GM23338 (cell line): Measurements from ENCODE around the gene VEGFA. TPM values are rescaled to one million over a fixed set of nuclear protein-coding genes. Genes with fewer than 3 reads are reported as not detected.

Source experiments
- ATAC-seq: fragments of 200-7000 bp; cut with Tn5 transposase; 3 replicates; pipeline ENCODE4 v1.9.1; 2020
- DNase-seq: peaks from one replicate; pipeline ENCODE4 v3.0.0-alpha.2; 2015; ENCODE audit warnings: low spot score
- H2AFZ ChIP-seq: fragments of 200-600 bp; sonication (generic); 2 replicates; pipeline ENCODE4 v1.8.0; 2016; ENCODE audit warnings: antibody characterized with exemption, mild to moderate bottlenecking, moderate library complexity
- H3F3A ChIP-seq: fragments of 200-600 bp; sonication (generic); replicated peaks from 2 replicates; pipeline ENCODE4 v1.8.0; 2017; ENCODE audit warnings: antibody characterized with exemption, mixed run types, low read depth
- H3K27ac ChIP-seq: fragments of 200-600 bp; sonication (generic); 2 replicates; pipeline ENCODE4 v1.6.1; 2016; ENCODE audit warnings: low read depth
- H3K27me3 ChIP-seq: fragments of 200-600 bp; sonication (generic); 2 replicates; pipeline ENCODE4 v1.8.0; 2016; ENCODE audit warnings: mild to moderate bottlenecking, mixed run types, moderate library complexity; ENCODE audit not compliant: insufficient read depth
- H3K36me3 ChIP-seq: fragments of 200-600 bp; sonication (generic); 2 replicates; pipeline ENCODE4 v1.8.0; 2016; ENCODE audit warnings: mild to moderate bottlenecking; ENCODE audit not compliant: insufficient read depth
- H3K4me1 ChIP-seq: fragments of 200-600 bp; sonication (generic); 2 replicates; pipeline ENCODE4 v1.8.0; 2016; ENCODE audit warnings: mild to moderate bottlenecking, moderate library complexity; ENCODE audit not compliant: insufficient read depth
- H3K4me2 ChIP-seq: fragments of 200-600 bp; sonication (generic); 2 replicates; pipeline ENCODE4 v1.7.1; 2017; ENCODE audit warnings: mixed run types
- H3K4me3 ChIP-seq: fragments of 200-600 bp; sonication (generic); 2 replicates; pipeline ENCODE4 v1.6.1; 2016; ENCODE audit warnings: mixed run types
- H3K79me2 ChIP-seq: fragments of 200-600 bp; sonication (generic); replicated peaks from 2 replicates; pipeline ENCODE4 v1.8.0; 2017; ENCODE audit warnings: mild to moderate bottlenecking; ENCODE audit not compliant: insufficient read depth
- H3K9me2 ChIP-seq: fragments of 200-600 bp; sonication (generic); 2 replicates; pipeline ENCODE4 v1.8.0; 2017; ENCODE audit not compliant: insufficient read depth
- H4K20me1 ChIP-seq: fragments of 200-600 bp; sonication (generic); replicated peaks from 2 replicates; pipeline ENCODE4 v1.8.0; 2017; ENCODE audit warnings: mild to moderate bottlenecking; ENCODE audit not compliant: insufficient read depth
- H3K27ac Mint-ChIP-seq: 2 replicates; pipeline ENCODE4 v1.8.0; 2020; ENCODE audit warnings: inconsistent platforms, mild to moderate bottlenecking, moderate library complexity, mixed read lengths
- H3K27me3 Mint-ChIP-seq: 3 replicates; pipeline ENCODE4 v1.8.0; 2022; ENCODE audit warnings: low read depth, mild to moderate bottlenecking, moderate library complexity, mixed read lengths, inconsistent platforms; ENCODE audit not compliant: insufficient read depth, poor library complexity
- H3K36me3 Mint-ChIP-seq: 3 replicates; pipeline ENCODE4 v1.8.0; 2021; ENCODE audit warnings: low read depth, mild to moderate bottlenecking, inconsistent platforms, moderate library complexity, mixed read lengths
- H3K4me1 Mint-ChIP-seq: 3 replicates; pipeline ENCODE4 v1.8.0; 2020; ENCODE audit warnings: mild to moderate bottlenecking, inconsistent platforms, mixed read lengths
- H3K4me3 Mint-ChIP-seq: 3 replicates; pipeline ENCODE4 v1.8.0; 2021; ENCODE audit warnings: moderate library complexity, mild to moderate bottlenecking, inconsistent platforms, mixed read lengths
- H3K9me3 Mint-ChIP-seq: 3 replicates; pipeline ENCODE4 v1.8.0; 2020; ENCODE audit warnings: moderate library complexity, mild to moderate bottlenecking, inconsistent platforms, mixed read lengths
- CREB1 ChIP-seq: fragments of 250-450 bp; sonication (Bioruptor Pico); IDR thresholded peaks from 2 replicates; pipeline ENCODE4 v1.5.0; 2020; ENCODE audit warnings: low read depth, mild to moderate bottlenecking, moderate library complexity
- EZH2 ChIP-seq: fragments of 200-600 bp; sonication (generic); IDR thresholded peaks from one replicate; pipeline ENCODE4 v1.8.0; 2017; ENCODE audit warnings: antibody characterized with exemption, mild to moderate bottlenecking, low read depth; ENCODE audit not compliant: unreplicated experiment
- EZH2phosphoT487 ChIP-seq: fragments of 200-600 bp; sonication (generic); IDR thresholded peaks from one replicate; pipeline ENCODE4 v1.8.1; 2018; ENCODE audit warnings: antibody characterized with exemption; ENCODE audit not compliant: unreplicated experiment
- JUNB ChIP-seq: IDR thresholded peaks from one replicate; pipeline ENCODE4 v1.6.1; 2016; ENCODE audit warnings: antibody characterized with exemption; ENCODE audit not compliant: unreplicated experiment
- NANOG ChIP-seq: IDR thresholded peaks from 2 replicates; pipeline ENCODE4 v1.6.1; 2016; ENCODE audit warnings: antibody characterized with exemption, borderline replicate concordance
- POLR2AphosphoS5 ChIP-seq: IDR thresholded peaks from 2 replicates; pipeline ENCODE4 v1.6.1; 2016; ENCODE audit warnings: antibody characterized with exemption, low read depth
- STAT1 ChIP-seq: IDR thresholded peaks from one replicate; pipeline ENCODE4 v1.6.1; 2016; ENCODE audit warnings: antibody characterized with exemption; ENCODE audit not compliant: unreplicated experiment
- ZNF114 ChIP-seq: fragments of 250-450 bp; sonication (Bioruptor Pico); IDR thresholded peaks from 2 replicates; pipeline ENCODE4 v1.5.0; 2020; ENCODE audit warnings: mild to moderate bottlenecking, moderate library complexity
- ZNF331 ChIP-seq: fragments of 250-450 bp; sonication (Bioruptor Pico); IDR thresholded peaks from 2 replicates; pipeline ENCODE4 v1.5.0; 2020; ENCODE audit warnings: low read depth, mild to moderate bottlenecking, moderate library complexity
- ZNF462 ChIP-seq: fragments of 250-450 bp; sonication (Bioruptor Pico); IDR thresholded peaks from 2 replicates; pipeline ENCODE4 v1.5.0; 2020; ENCODE audit warnings: mild to moderate bottlenecking, moderate library complexity
- polyA plus RNA-seq: library from polyadenylated mRNA; unstranded; fragments of >200 nt; fragmentation: Nextera tagmentation; extraction: Ambion mirVana; gene quantifications from 2 replicates; pipeline ENCODE4 v1.2.1, GENCODE V29; 2016
- total RNA-seq: library from RNA; depleted of rRNA; stranded (reverse); fragments of >200 nt; shearing (Covaris generic); gene quantifications from 2 replicates; pipeline ENCODE4 v1.2.3, GENCODE V29; 2014
- TF ChIP-seq, protein P1 (sequence below), 2 experiments: fragments of 200-600 bp in 1 of 2; sonication (generic) in 1 of 2; conservative IDR thresholded peaks; 2 replicates each; pipeline versions ENCODE4 v1.5.1 to v1.6.1; 2016 to 2017; ENCODE audit warnings: antibody characterized with exemption in 2 of 2, low read depth in 2 of 2, mild to moderate bottlenecking in 2 of 2, moderate library complexity in 1 of 2
- TF ChIP-seq, protein P2 (sequence below): IDR thresholded peaks from 2 replicates; pipeline ENCODE4 v1.6.1; 2016; ENCODE audit warnings: antibody characterized with exemption
- TF ChIP-seq, protein P3 (sequence below): IDR thresholded peaks from one replicate; pipeline ENCODE4 v1.6.1; 2018; ENCODE audit warnings: antibody characterized with exemption; ENCODE audit not compliant: unreplicated experiment

The VEGFA gene
- total and polyA plus RNA-seq, 2 experiments from 2014 or later, result 10.9 to 61.1 TPM

DNA sequence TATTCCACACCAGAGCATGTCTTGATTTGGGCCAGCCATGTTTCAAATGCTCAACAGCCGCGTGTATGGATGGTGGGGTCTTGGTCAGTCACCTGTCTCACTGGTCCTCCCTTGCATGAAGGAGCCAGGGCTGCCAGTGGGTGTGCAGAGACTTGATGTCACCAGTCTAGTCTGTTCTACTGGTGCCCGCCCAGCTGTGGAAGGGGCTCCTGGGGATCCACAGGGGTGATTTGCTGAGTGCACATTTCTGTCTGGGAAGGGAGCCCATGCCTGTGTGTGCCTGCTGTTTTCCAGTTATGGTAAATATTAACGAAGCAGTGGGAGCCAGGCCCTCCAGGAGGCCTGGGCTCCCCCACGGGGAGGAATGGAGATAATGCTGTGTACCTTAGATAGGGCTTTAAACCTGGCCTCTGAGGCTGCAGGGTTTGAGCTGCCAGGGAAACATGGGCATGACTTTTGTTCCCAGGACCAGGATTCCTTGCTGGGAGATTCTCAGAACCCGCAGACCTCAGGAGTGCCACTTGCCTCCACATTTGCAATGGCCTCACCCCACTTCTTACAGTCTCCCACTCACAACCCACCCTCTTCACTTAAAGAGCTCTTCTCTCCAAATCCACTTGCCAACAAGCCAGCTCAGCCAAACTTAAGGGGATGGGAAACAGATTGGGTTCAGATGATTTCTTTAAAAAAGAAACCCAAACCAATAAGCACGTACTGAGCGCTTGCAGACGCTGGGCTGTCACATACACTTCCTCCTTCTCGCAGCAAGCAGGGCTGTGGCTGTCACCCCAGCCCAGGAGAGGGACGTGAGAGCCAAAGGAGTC is 54.1 kb downstream of the VEGFA start:
- no peaks in the 10 kb centered on the region for H3K79me2 ChIP-seq
- no peak overlapping the region for H3K4me3 ChIP-seq
- DNase-seq (no peak), ATAC-seq (no peak)
- Mint-ChIP-seq H3K9me3 (no peaks in the 10 kb centered on the region), H3K4me1 (peaks cover 12% of the 10 kb centered on the region), H3K4me3 (no peak overlapping the region), H3K27me3 (peaks cover 3% of the 10 kb centered on the region), H3K27ac (no peak overlapping the region), H3K36me3 (no peaks in the 10 kb centered on the region)
- no peaks in the 10 kb centered on the region for H3F3A ChIP-seq
- no peak overlapping the region for H3K27ac ChIP-seq
- no peak overlapping the region for H2AFZ ChIP-seq
- H3K36me3 ChIP-seq, result no peaks in the 10 kb centered on the region
- TF ChIP-seq, protein P1, sequence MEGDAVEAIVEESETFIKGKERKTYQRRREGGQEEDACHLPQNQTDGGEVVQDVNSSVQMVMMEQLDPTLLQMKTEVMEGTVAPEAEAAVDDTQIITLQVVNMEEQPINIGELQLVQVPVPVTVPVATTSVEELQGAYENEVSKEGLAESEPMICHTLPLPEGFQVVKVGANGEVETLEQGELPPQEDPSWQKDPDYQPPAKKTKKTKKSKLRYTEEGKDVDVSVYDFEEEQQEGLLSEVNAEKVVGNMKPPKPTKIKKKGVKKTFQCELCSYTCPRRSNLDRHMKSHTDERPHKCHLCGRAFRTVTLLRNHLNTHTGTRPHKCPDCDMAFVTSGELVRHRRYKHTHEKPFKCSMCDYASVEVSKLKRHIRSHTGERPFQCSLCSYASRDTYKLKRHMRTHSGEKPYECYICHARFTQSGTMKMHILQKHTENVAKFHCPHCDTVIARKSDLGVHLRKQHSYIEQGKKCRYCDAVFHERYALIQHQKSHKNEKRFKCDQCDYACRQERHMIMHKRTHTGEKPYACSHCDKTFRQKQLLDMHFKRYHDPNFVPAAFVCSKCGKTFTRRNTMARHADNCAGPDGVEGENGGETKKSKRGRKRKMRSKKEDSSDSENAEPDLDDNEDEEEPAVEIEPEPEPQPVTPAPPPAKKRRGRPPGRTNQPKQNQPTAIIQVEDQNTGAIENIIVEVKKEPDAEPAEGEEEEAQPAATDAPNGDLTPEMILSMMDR (conservative IDR thresholded peaks at IDR 0.05; ENCODE audit: low read depth in 2 of 2), result no peak
- TF ChIP-seq STAT1 (no peak), EZH2phosphoT487 (no peak), NANOG (no peak), CREB1 (CRISPR knock-in tag) (no peak), ZNF462 (CRISPR knock-in tag) (no peak), POLR2AphosphoS5 (no peak), ZNF114 (no peak), EZH2 (no peak), JUNB (no peak), ZNF331 (CRISPR knock-in tag) (no peak)
- TF ChIP-seq, protein P2, sequence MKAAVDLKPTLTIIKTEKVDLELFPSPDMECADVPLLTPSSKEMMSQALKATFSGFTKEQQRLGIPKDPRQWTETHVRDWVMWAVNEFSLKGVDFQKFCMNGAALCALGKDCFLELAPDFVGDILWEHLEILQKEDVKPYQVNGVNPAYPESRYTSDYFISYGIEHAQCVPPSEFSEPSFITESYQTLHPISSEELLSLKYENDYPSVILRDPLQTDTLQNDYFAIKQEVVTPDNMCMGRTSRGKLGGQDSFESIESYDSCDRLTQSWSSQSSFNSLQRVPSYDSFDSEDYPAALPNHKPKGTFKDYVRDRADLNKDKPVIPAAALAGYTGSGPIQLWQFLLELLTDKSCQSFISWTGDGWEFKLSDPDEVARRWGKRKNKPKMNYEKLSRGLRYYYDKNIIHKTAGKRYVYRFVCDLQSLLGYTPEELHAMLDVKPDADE, result no peak
- TF ChIP-seq, protein P3, sequence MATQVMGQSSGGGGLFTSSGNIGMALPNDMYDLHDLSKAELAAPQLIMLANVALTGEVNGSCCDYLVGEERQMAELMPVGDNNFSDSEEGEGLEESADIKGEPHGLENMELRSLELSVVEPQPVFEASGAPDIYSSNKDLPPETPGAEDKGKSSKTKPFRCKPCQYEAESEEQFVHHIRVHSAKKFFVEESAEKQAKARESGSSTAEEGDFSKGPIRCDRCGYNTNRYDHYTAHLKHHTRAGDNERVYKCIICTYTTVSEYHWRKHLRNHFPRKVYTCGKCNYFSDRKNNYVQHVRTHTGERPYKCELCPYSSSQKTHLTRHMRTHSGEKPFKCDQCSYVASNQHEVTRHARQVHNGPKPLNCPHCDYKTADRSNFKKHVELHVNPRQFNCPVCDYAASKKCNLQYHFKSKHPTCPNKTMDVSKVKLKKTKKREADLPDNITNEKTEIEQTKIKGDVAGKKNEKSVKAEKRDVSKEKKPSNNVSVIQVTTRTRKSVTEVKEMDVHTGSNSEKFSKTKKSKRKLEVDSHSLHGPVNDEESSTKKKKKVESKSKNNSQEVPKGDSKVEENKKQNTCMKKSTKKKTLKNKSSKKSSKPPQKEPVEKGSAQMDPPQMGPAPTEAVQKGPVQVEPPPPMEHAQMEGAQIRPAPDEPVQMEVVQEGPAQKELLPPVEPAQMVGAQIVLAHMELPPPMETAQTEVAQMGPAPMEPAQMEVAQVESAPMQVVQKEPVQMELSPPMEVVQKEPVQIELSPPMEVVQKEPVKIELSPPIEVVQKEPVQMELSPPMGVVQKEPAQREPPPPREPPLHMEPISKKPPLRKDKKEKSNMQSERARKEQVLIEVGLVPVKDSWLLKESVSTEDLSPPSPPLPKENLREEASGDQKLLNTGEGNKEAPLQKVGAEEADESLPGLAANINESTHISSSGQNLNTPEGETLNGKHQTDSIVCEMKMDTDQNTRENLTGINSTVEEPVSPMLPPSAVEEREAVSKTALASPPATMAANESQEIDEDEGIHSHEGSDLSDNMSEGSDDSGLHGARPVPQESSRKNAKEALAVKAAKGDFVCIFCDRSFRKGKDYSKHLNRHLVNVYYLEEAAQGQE, result no peak
- H4K20me1 ChIP-seq, result no peaks in the 10 kb centered on the region
- no peaks in the 10 kb centered on the region for H3K4me1 ChIP-seq
- H3K9me2 ChIP-seq, result no peaks in the 10 kb centered on the region
- no peak overlapping the region for H3K4me2 ChIP-seq
- no peaks in the 10 kb centered on the region for H3K27me3 ChIP-seq
